Mesenteric fat pad (tissue), 1 donor: ENCODE data around the gene SLC24A4. TPM values are rescaled to one million over a fixed set of nuclear protein-coding genes. Genes with fewer than 3 reads are reported as not detected.

Experiments
- DNase-seq: peaks from one replicate; pipeline ENCODE4 v3.0.0-alpha.2; 2020; ENCODE audit warnings: low spot score
- total RNA-seq: library from RNA; stranded (reverse); fragmentation: NEBNext Ultra II Directional; extraction: Animal tissue kit (Norgen Biotek cat#: 25700); gene quantifications from one replicate; pipeline ENCODE4 v1.2.1, GENCODE V29; 2021
- donor health status: DM: yes; HTN: yes; CAD: no.

Gene SLC24A4
- total RNA-seq, 1 donor from 2014 or later: 0.77 TPM

- no peak for DNase-seq
Observed at GRCh38 chr14:92455231-92455630, 132.3 kb downstream of the SLC24A4 start.

- DNase-seq: no peak
Observed at GRCh38 chr14:92456215-92457015, 133.4 kb downstream of the SLC24A4 start.

GRCh38 chr14:92457016-92457565 lies 134.1 kb downstream of the SLC24A4 start:
- DNase-seq: no peak

- DNase-seq: no peak
Observed at GRCh38 chr14:92458136-92459029, 135.4 kb downstream of the SLC24A4 start.

- no peak for DNase-seq
Observed at GRCh38 chr14:92459030-92459949, 136.3 kb downstream of the SLC24A4 start.

GRCh38 chr14:92459950-92460421 lies 137.0 kb downstream of the SLC24A4 start:
- DNase-seq: no peak

GRCh38 chr14:92460541-92460915 lies 137.6 kb downstream of the SLC24A4 start:
- DNase-seq: no peak

- DNase-seq: no peak
Observed at GRCh38 chr14:92460916-92461579, 138.1 kb downstream of the SLC24A4 start.

- no peak for DNase-seq
Observed at GRCh38 chr14:92461891-92462290, 138.9 kb downstream of the SLC24A4 start.

GRCh38 chr14:92462568-92462967 lies 139.6 kb downstream of the SLC24A4 start:
- DNase-seq: no peak

- no peak for DNase-seq
Observed at GRCh38 chr14:92463141-92463540, 140.2 kb downstream of the SLC24A4 start.

- DNase-seq: no peak
Observed at GRCh38 chr14:92464156-92464555, 141.2 kb downstream of the SLC24A4 start.

- DNase-seq: no peak
Observed at GRCh38 chr14:92464716-92465115, 141.8 kb downstream of the SLC24A4 start.

GRCh38 chr14:92465353-92466055 lies 142.5 kb downstream of the SLC24A4 start:
- DNase-seq: no peak

GRCh38 chr14:92466059-92466458 lies 143.1 kb downstream of the SLC24A4 start:
- no peak for DNase-seq

GRCh38 chr14:92469515-92469914 lies 146.6 kb downstream of the SLC24A4 start:
- no peak for DNase-seq

GRCh38 chr14:92470215-92470614 lies 147.2 kb downstream of the SLC24A4 start:
- DNase-seq: no peak

- DNase-seq: no peak
Observed at GRCh38 chr14:92470811-92471210, 147.8 kb downstream of the SLC24A4 start.

- no peak for DNase-seq
Observed at GRCh38 chr14:92471919-92472318, 149.0 kb downstream of the SLC24A4 start.

- DNase-seq: no peak
Observed at GRCh38 chr14:92472860-92473259, 149.9 kb downstream of the SLC24A4 start.
